HG03139 (cell line): ENCODE measurements around the gene MIEN1.
"Not testable (repeated sequence)": the region's sequence is repeated elsewhere in the genome, so short reads cannot be mapped to it uniquely, and the experiment has no call there.

Source experiments
- ATAC-seq: cut with Tn5 transposase; IDR thresholded peaks from one replicate; pipeline ENCODE4 v1.9.1; 2021; ENCODE audit not compliant: unreplicated experiment

The MIEN1 gene

DNA sequence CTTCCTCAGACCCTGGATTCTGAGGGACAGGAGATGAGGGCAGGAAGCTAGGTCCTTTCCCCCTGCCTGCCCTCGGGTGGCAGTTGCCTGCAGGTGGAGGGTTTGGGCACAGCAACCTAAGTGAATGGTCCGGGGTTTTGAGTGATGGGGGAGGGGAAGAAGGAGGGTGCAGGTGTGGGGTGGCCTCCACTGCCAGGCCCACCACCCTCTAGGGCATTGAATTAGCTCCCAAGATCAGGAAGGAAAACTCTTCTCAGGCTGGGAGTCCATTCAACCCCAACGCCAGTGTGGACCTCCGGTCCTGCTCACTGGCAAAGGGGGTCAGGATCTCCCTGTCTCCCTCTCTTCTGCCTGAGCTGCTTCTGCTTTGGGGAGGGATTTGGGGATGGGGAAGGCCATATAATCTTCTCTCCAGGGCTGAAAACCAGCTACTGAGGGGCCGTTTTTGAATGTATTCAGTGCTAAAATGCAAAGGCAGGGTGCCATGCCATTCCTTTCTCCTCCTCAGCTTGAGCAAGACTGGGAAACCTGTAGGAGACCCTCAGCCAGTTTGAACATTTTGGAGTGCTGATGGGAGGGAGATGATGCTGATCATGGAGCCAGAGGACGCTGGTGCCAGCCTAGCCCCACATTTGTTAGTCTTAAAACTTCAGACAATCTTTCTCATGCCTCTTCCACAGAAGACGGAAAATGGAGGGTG, 26.2 kb upstream of the MIEN1 start:
- no peak for ATAC-seq

DNA sequence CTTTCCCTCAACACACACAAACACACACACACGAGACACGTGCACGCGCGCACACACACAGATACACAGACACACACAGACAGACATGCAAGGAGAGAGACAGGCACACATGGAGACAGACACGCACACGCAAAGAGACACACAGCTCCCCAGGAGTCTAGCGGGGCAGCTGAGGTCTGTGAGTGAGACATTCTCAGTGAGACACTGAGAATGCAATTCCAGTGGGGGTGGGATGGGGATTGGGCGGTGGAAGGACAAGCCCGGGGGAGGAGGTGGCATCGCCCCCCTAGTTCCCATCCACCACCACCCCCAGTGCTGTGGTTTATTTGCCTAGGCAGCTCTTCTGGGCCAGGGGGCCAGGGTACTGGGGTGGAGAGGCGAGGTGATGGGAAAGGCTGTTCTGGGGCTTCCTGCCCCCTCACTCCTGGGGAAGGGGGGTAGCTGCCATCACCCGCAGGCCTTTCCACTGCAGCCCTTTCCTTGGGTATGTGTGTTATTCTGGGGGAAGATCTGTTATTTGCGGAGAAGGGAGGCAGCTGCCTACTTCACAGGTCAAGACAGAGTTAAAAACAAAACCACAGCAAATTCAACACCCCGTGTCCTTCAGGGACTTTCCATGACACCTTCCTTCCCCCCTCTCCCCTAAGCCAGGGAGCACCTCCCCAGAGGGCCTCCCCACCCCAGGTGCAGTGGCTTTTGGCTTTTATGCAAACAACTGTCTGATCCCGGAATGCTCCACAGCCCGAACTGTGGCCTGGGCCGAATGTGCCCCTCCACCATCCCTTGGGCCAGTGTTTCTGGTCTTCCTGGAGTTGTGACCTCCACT, 25.4 kb upstream of the MIEN1 start:
- ATAC-seq = no peak

DNA sequence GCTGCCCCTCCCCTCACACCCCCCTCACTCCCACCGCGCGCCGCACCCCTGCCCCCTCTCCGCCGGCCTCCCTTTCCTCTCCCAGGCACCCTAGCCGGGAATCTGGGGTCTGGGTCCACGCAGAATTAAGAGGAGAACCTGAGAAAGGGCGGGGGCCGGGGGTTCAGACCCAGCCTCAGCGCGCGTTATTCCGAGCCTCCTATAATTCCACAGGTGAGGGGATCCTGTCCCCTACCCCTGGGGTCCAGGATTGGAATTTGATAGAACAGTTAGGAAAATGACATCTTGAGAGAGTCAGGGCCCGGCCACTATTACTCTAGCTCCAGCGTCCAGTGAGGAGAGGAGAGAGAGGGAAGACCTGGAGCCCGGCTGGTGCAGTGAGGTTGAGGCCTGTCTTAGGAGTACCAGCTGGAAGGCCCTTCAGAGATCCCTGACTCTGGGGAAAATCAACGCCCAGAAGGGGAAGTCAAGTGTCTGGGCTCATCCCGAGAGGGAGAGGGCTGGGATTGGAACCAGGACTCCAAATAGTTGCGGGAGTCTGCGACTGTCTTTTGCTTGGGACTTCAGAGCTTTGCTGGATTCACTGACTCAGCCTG, 24.7 kb upstream of the MIEN1 start:
- ATAC-seq = no peak

DNA sequence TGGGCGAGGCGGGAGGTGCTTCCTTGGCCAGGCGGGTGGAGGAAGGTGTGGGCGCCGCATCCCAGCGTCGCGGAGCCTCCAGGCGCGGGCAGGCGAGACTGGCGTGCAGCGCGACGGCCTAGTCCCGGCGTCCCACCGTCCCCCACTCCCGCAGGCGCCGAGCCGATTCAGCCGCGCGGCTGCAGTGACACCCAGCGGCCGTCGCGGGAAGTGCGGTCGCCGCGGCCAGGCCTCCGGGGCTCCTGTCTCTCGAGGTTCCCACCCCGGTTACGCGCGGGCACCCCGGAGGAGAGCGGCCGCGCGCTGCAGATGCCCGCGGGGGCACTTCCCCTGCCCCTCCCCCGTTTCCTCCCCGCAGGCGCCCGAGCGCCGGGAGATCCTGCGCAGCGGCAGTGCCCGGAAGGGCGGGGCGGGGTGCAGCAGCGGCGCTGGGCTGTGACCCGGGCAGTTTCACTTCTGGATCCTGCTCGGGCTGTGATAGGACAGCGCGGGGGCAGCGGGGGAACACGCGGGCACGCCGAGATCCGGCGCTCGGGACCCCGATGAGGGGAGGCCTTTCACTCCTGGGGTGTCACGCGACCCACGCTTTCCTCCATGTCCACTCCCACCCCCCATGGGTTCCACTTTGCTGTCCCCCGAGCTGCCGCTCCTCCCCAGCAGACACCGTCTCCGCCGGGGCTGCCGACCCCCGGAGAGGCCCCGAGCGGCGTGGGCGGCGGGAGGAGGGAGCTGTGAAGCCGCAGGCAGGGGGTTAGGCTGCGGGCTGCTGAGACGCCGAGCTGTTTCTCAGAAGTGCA, 24.0 kb upstream of the MIEN1 start:
- peak; percentile 44 for ATAC-seq

DNA sequence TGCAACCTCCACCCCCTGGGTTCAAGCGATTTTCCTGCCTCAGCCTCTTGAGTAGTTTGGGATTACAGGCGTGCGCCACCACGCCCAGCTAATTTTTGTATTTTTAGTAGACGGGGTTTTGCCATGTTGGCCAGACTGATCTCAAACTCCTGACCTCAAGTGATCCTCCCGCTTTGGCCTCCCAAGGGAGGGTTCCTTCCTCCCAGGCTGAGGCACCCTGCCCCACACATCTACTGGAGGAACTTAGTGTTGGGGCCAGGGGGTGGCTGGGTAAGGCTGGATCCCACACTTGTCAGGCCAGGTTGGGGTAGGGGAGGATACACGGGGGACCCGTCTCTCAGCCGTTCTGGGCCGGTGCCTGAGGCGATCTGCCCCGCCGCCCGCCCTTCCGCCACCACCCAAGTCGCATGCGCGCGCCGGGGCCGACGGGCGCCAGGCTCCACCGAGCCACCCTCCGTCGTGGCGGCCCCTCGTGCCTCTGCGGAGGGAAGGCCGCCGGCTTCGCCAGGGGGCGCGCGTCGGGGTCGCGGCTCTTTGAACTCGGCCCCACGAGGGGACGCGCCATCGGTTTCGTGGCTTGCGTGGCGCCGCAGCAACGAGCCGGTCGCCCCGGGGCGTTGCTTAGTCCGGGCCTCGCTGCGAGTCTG, 23.3 kb upstream of the MIEN1 start:
- peak; percentile 3 for ATAC-seq

DNA sequence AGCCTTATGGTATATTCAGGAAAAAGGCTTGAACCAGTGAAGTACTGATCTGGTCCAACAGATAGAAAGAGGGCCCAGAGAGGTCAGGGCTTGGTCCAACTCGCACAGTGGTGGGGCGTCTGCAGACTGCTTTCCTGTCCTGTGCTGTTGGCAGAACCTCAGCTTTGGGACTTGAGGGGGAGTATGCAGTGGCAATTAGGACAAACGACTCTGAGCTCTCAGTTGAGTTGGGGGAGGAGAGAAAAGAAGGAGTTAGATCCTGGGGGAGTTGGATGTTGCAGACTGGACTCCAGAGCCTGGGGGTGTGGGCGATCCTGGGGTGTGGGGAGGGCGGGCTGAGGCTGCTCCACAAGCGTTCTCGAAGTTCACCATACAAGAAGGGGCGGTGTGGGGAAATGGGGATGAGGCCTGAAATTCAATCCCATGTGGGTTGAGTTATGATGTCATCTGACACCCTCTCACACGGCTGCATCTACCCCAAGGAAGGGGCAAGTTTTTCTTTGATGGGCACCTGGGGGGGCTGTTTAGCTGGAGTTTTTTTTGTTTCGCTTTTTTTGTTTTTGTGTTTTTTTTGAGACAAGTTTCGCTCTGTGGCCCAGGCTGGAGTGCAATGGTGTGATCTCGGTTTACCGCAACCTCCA, 22.0 kb upstream of the MIEN1 start:
- no peak for ATAC-seq

- no peak for ATAC-seq
Observed at GRCh38 chr17:39751637-39752036, 21.3 kb upstream of the MIEN1 start.

DNA sequence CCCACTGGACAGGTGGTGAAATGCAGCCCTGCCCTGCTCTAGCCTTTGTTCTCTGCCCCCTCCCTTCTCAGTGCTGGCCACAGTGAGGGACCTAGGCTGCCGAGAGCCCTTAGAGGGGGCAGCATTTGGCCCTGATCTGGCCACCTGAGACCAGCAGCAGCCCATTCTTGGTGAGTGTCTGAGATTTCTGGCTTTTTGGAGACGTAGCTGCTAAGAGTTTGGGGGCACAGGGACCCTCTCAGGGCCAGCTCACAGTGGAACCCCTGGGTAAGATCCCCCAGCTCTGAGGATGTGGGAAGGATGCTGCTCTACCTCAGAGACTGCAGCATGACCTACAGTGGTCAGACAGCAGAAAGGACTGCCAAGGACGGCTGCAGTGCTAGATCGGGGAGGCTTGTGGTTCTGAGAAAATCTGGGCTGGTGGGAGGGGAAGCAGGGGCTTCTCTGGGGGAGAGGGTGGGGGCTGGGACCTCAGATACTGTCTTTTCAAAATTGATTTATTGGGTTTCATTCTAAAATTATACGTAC, 20.7 kb upstream of the MIEN1 start:
- no peak for ATAC-seq

DNA sequence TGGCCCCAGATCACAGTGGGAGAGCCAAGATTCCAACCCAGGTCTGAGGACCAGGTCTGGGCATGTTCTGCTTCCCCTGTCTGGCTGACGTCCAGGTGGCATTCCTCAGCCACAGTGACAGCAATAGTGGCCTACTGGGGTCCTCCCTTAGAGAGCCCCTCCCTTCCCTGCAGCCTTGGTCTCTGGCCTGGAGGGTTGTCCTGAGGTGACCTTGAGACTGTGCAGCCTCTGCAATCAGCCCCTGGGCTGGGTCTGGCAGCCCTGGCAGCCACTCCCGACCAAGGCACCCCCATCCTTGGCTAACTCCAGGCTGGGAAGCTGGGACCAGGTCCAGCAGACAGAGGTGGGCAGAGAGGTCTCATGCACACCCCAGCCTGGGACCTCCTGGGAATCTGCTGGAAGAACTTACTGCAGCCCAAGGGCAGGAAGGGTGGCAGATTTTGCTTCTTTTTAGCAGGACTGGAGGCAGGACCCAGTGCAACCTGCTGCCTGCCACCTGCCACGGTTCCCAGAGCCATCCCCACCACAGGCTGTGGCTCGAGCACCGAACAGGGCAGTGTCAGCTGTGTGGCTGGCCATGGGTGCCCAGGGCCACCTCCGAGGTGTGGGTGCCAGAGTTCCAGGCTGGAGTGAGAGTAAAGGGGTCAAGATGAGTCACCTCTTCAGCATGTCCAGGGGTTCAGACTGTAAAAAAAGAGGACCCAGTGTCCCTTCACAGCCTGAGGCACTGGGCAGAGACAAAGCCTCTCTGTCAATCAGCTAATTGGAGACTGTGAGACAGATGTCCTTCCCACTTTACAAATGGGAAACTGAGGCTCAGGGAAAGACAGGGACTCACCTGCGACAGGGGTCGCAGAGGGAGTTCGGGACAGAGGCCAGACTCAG, 20.0 kb upstream of the MIEN1 start:
- ATAC-seq = no peak

DNA sequence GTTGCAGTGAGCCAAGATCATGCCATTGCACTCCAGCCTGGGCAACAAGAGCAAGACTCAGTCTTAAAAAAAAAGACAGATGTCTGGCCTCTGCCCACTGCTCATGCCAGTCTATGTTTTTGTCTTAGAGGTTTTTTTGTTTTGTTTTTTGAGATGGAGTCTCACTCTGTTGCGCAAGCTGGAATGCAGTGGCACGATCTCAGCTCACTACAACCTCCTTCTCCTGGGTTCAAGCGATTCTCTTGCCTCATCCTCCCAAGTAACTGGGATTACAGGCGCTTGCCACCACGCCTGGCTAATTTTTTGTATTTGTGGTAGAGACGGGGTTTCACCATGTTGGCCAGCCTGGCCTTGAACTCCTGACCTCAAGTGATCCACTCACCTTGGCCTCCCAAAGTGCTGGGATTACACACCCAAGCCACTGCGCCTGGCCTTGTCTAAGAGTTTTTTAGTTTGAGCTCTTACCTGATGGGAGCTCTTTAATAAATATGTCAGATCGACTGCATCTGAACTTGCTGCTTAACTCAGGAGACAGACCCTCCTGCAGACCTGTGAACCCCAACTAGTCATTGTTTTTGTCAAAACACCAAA, 18.2 kb upstream of the MIEN1 start:
- not testable (repeated sequence) for ATAC-seq

- no peak for ATAC-seq
Observed at GRCh38 chr17:39747745-39748144, 17.4 kb upstream of the MIEN1 start.

GRCh38 chr17:39746145-39746461, 15.8 kb upstream of the MIEN1 start:
- no peak for ATAC-seq

- no peak for ATAC-seq
Observed at GRCh38 chr17:39745335-39746144, 15.2 kb upstream of the MIEN1 start.

DNA sequence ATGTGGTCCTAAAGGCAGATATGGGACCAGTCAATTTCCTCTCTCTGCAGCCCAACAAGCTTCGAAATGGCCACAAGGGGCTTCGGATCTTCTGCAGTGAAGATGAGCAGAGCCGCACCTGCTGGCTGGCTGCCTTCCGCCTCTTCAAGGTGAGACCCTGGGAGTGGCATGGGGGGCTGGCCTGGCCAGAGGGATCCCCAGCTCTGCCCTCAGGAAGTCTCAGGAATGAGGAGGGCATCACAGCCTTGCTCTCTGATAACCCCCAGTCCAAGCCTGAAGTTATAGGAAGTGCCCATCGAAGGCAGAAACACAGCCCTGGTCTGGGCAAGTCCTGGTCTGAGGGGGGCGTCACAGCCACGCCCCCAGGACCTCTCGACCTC, 14.5 kb upstream of the MIEN1 start:
- ATAC-seq = no peak

DNA sequence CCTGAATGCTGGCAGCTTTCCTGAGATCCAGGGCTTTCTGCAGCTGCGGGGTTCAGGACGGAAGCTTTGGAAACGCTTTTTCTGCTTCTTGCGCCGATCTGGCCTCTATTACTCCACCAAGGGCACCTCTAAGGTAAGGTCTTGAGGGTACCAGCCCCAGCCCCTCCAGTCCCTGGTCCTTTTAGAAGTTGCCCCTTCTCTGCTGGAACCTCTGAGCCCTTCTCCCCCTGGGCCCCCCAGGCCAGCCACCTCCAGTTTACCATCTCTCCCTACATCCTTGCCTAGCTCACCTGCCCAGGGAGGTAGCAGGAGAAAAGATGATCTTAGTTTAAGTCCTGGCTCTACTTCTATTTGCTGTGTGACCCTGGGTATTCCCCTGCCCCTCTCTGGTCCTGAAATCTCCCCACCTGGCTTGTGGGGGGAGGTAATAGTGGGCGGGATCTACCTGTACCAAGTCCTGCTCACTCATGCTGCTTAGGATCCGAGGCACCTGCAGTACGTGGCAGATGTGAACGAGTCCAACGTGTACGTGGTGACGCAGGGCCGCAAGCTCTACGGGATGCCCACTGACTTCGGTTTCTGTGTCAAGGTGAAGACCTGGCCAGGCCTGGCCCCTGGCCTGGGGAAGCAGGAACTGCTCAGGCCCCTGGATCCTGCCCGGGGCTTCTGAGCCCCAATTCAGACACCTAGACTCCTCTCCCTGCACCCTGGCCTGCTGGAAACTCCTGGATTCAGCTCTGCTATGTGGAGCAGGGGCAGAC, 13.9 kb upstream of the MIEN1 start:
- ATAC-seq = no peak

- ATAC-seq = no peak
Observed at GRCh38 chr17:39742856-39743436, 12.6 kb upstream of the MIEN1 start.
